GM13977 (cell line): Measurements from ENCODE around the gene LRP3.

Experiments
- DNase-seq: peaks from one replicate; pipeline ENCODE4 v3.0.0; 2012; ENCODE audit warnings: low spot score
- CTCF ChIP-seq: IDR thresholded peaks from 2 replicates; pipeline ENCODE4 v1.5.1; 2012; ENCODE audit warnings: mild to moderate bottlenecking, control low read depth; ENCODE audit not compliant: insufficient read depth; ENCODE audit errors: extremely low read depth, missing control alignments
- in situ Hi-C: fragments of 300-500 bp; cut with MboI; formaldehyde crosslinking; loops from one replicate; pipeline ENCODE4 v1.12.0; 2022; ENCODE audit warnings: low sequenced_read_pairs, low pct_unique_long_range_greater_than_20kb, mixed read lengths, inconsistent platforms; ENCODE audit not compliant: unreplicated experiment

Gene LRP3

DNA sequence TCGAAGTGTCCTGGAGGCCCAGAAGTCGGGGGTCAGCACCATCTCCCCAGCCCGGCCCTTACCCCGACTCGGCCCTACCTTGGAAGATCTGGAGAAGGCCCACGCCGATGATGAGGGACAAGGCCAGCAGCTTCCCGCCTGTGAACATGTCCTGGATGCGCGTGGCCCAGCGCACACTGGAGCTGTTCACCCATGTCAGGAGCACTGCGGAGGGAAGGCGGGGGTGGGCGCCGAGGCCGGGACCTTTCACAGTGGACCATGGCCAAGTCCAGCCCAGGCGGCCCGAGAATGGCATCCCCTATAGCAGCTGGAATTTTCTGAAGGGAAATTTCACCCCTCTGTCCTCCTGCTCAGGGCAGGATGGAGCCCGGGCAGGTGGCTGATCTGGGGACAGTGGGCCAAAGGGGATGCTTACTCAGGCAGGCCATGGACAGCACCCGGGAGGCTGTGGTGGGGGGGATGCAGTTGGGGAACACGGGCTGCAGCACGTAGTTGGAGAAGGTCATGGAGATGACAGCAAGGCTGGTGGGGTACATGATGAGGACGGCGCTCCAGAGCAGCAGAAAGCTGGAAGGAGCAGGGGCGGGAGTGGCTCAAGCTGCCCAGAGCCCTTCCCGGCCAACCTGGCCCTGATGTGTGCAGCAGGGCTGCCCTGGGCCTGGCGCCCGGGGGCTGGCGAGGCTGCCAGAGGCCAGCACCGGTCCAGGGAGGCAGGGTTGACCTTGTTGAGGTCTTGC is 18.5 kb downstream of the LRP3 start:
- in situ Hi-C loops: no loop called here
- TF ChIP-seq CTCF: no peak
- no peak for DNase-seq

- TF ChIP-seq CTCF: peak; percentile 21
- no peak for DNase-seq
- in situ Hi-C loops: no loop called here
These were observed 20.5 kb downstream of the LRP3 start for GRCh38 chr19:33214596-33214995.

- DNase-seq: no peak
- no peak for TF ChIP-seq CTCF
- in situ Hi-C loops: no loop called here
These were observed 21.5 kb downstream of the LRP3 start for GRCh38 chr19:33215438-33216197.

DNA sequence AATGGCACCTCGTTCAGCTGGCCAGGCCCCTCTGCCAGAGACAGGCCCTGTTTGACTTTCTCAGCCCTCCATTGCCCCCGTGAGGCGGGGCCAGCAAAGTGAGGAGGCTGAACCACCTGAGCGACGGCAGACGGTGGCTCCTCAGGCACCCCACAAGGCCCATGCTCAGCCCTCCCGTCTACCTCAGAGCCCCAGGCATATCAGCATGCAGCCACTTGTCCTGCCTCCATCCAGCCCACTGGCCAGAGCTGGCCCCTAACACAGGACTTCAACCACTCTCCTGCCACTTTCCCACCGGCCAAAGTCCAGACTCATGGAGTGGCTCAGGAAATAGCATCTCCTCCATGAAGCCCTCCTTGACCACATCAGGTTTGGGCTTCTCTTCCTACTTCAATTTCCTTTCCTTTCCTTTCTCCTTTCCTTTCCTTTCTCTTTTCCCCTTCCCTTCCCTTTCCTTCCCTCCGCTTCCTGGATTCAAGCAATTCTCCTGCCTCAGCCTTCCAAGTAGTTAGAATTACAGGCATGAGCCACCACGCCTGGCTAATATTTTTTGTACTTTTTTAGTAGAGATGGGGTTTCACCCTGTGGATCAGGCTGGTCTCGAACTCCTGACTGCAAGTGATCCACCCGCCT is 22.2 kb downstream of the LRP3 start:
- no peak for TF ChIP-seq CTCF
- in situ Hi-C loops: no loop called here
- no peak for DNase-seq

- in situ Hi-C loops: no loop called here
- TF ChIP-seq CTCF: no peak
- no peak for DNase-seq
These were observed 23.8 kb downstream of the LRP3 start for GRCh38 chr19:33217881-33218280.

DNA sequence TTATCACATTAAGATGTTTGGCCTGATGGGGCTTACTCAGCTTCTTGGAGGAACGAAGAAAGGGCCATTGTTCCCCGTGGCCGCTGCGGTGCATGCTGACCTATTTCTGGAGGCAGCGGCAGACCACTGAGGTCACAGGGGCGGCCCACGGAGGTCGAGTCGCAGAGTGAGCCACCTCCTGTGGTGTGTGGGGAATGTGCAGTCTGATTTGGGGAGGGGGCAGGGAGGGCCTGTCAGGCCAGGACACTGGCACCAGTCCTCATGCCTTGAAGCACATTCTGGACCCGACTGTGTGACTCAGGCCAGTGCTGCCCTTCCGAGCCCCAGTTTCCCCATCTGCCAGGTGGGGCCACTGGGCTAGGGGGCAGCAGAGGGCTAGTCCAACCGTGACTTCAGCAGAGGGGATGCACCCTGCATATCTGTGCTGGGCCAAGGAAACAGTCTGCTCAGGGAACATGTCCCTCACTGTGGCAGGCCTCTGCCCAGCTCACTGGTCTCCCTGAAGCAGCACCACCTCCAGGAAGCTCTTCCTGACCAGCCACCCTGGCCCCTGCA is 25.2 kb downstream of the LRP3 start:
- TF ChIP-seq CTCF: peak; percentile 29
- in situ Hi-C loops: no loop called here
- DNase-seq: no peak
